NCI-H345 treated with DMSO at 0.1 percent for 48 hours (cell line): ENCODE data around the gene HOXC6.

Experiments used
- DNase-seq: peaks from one replicate; lab custom pipeline; 2025; ENCODE audit not compliant: unreplicated experiment; lab: John Stamatoyannopoulos, UW

Gene HOXC6

GRCh38 chr12:54012631-54013409, 15.4 kb upstream of the HOXC6 start:
- no peak for DNase-seq

GRCh38 chr12:54014377-54015017, 13.7 kb upstream of the HOXC6 start:
- DNase-seq: no peak

GRCh38 chr12:54015018-54015931, 13.0 kb upstream of the HOXC6 start:
- no peak for DNase-seq

GRCh38 chr12:54016051-54016450, 12.2 kb upstream of the HOXC6 start:
- DNase-seq: no peak

- no peak for DNase-seq
Observed at GRCh38 chr12:54016478-54016964, 11.7 kb upstream of the HOXC6 start.

- DNase-seq: no peak
Observed at GRCh38 chr12:54017027-54017788, 11.0 kb upstream of the HOXC6 start.

- peak; percentile 53 for DNase-seq
Observed at GRCh38 chr12:54017878-54018467, 10.3 kb upstream of the HOXC6 start.

- DNase-seq: no peak
Observed at GRCh38 chr12:54018468-54018984, 9.7 kb upstream of the HOXC6 start.

- DNase-seq: no peak
Observed at GRCh38 chr12:54019091-54019811, 9.0 kb upstream of the HOXC6 start.

- no peak for DNase-seq
Observed at GRCh38 chr12:54019924-54020590, 8.2 kb upstream of the HOXC6 start.

- DNase-seq: no peak
Observed at GRCh38 chr12:54020591-54021405, 7.4 kb upstream of the HOXC6 start.

GRCh38 chr12:54021432-54022013, 6.7 kb upstream of the HOXC6 start:
- DNase-seq: no peak

- no peak for DNase-seq
Observed at GRCh38 chr12:54022960-54023884, 5.0 kb upstream of the HOXC6 start.

- no peak for DNase-seq
Observed at GRCh38 chr12:54024127-54024526, 4.1 kb upstream of the HOXC6 start.

- no peak for DNase-seq
Observed at GRCh38 chr12:54024581-54025305, 3.5 kb upstream of the HOXC6 start.
